Endothelial cell of umbilical vein (primary cell): ENCODE results near the gene RGS6. TPM values are rescaled to one million over a fixed set of nuclear protein-coding genes. Genes with fewer than 3 reads are reported as not detected.

Experiments used
- BruUV-seq: library from RNA; stranded (reverse); fragments of 400-500 nt; replicated peaks from 2 replicates; lab custom pipeline; 2021; lab: Mats Ljungman, UMichigan
- CTCF ChIA-PET: fragments of 300-600, 350-600 bp; sonication (Branson Sonifier 250); formaldehyde crosslinking; loops from one replicate; lab custom pipeline; 2021; ENCODE audit warnings: antibody characterized with exemption, inconsistent platforms; lab: Charles Lee
- POLR2A ChIA-PET: fragments of 300-600, 350-600 bp; sonication (Branson Sonifier 250); formaldehyde crosslinking; loops from one replicate; lab custom pipeline; 2021; ENCODE audit warnings: antibody characterized with exemption, inconsistent platforms; lab: Charles Lee
- DNase-seq: peaks from one replicate; pipeline ENCODE4 v3.0.0-alpha.2; 2011; ENCODE audit warnings: low read depth, low spot score
- FAIRE-seq: peaks from 2 replicates; lab custom pipeline; 2011; peaks lifted over from hg19 to GRCh38; lab: Jason Lieb, UNC
- H2AFZ ChIP-seq: 2 replicates; pipeline ENCODE4 v1.6.0; 2012; ENCODE audit warnings: low read depth, low read length, control low read depth, inconsistent platforms
- H3K27ac ChIP-seq: 2 replicates; pipeline ENCODE4 v1.5.1; 2011; ENCODE audit warnings: low read depth, mild to moderate bottlenecking, control low read depth, low read length, moderate library complexity; ENCODE audit not compliant: insufficient read depth
- H3K27me3 ChIP-seq, 2 experiments: 2 replicates each; pipeline versions ENCODE4 v1.6.0 to v1.6.1; 2011; ENCODE audit warnings: low read length in 2 of 2, mixed read lengths in 1 of 2; ENCODE audit not compliant: control insufficient read depth in 2 of 2, insufficient read depth in 2 of 2
- H3K36me3 ChIP-seq, 2 experiments: 2 replicates in 1 of 2; 3 replicates in 1 of 2; pipeline ENCODE4 v1.5.1; 2011; ENCODE audit warnings: low read length in 2 of 2, mild to moderate bottlenecking in 1 of 2, moderate library complexity in 1 of 2; ENCODE audit not compliant: control insufficient read depth in 2 of 2, insufficient read depth in 2 of 2; ENCODE audit errors: extremely low read depth in 1 of 2
- H3K4me1 ChIP-seq: 3 replicates; pipeline ENCODE4 v1.5.1; 2011; ENCODE audit warnings: mild to moderate bottlenecking, low read length; ENCODE audit not compliant: control insufficient read depth, insufficient read depth; ENCODE audit errors: extremely low read depth
- H3K4me2 ChIP-seq: 2 replicates; pipeline ENCODE4 v1.6.1; 2011; ENCODE audit warnings: low read length, control low read depth, mixed read lengths; ENCODE audit not compliant: insufficient read depth
- H3K4me3 ChIP-seq, 3 experiments: fragments of 200-600 bp in 1 of 3; sonication (generic), shearing (Covaris generic) in 1 of 3; replicated peaks in 1 of 3; 2 replicates each; pipeline ENCODE4 v1.5.1; 2011 to 2016; ENCODE audit warnings: control low read depth in 3 of 3, low read length in 3 of 3, mild to moderate bottlenecking in 2 of 3, inconsistent platforms in 1 of 3, low read depth in 1 of 3, moderate library complexity in 1 of 3; ENCODE audit not compliant: insufficient read depth in 1 of 3
- H3K79me2 ChIP-seq: 2 replicates; pipeline ENCODE4 v1.6.0; 2012; ENCODE audit warnings: low read length, inconsistent platforms; ENCODE audit not compliant: control insufficient read depth, insufficient read depth
- H3K9ac ChIP-seq: replicated peaks from 2 replicates; pipeline ENCODE3; 2011; ENCODE audit warnings: low read length, control low read depth; ENCODE audit not compliant: insufficient read depth; ENCODE audit errors: extremely low read depth
- H3K9me1 ChIP-seq: replicated peaks from 3 replicates; pipeline ENCODE4 v1.6.0; 2011; ENCODE audit warnings: mild to moderate bottlenecking, low read length; ENCODE audit not compliant: control insufficient read depth, insufficient read depth; ENCODE audit errors: extremely low read depth
- H3K9me3 ChIP-seq: replicated peaks from 2 replicates; pipeline ENCODE4 v1.5.1; 2012; ENCODE audit warnings: low read length, inconsistent platforms; ENCODE audit not compliant: control insufficient read depth, insufficient read depth
- H4K20me1 ChIP-seq: replicated peaks from 2 replicates; pipeline ENCODE3; 2011; ENCODE audit warnings: mild to moderate bottlenecking, low read length; ENCODE audit not compliant: control insufficient read depth, insufficient read depth; ENCODE audit errors: extremely low read depth
- EZH2 ChIP-seq: IDR thresholded peaks from 2 replicates; pipeline ENCODE4 v1.6.1; 2012; ENCODE audit warnings: borderline replicate concordance, low read depth, mild to moderate bottlenecking, moderate library complexity, low read length, inconsistent platforms; ENCODE audit not compliant: severe bottlenecking
- FOS ChIP-seq: IDR thresholded peaks from 2 replicates; pipeline ENCODE4 v1.6.1; 2011; ENCODE audit warnings: mild to moderate bottlenecking, low read length, moderate library complexity, borderline replicate concordance; ENCODE audit not compliant: insufficient read depth
- GATA2 ChIP-seq: IDR thresholded peaks from 2 replicates; pipeline ENCODE4 v1.7.0; 2011; ENCODE audit warnings: low read depth, mild to moderate bottlenecking, moderate library complexity, mixed read lengths, low read length; ENCODE audit not compliant: insufficient read length, insufficient read depth
- JUN ChIP-seq: IDR thresholded peaks from 2 replicates; pipeline ENCODE4 v1.6.1; 2011; ENCODE audit warnings: borderline replicate concordance, low read depth; ENCODE audit not compliant: insufficient read length, insufficient read depth
- MYC ChIP-seq: IDR thresholded peaks from one replicate; pipeline ENCODE4 v1.6.1; 2011; ENCODE audit warnings: mild to moderate bottlenecking, low read depth, low read length
- POLR2A ChIP-seq: IDR thresholded peaks from 2 replicates; pipeline ENCODE4 v1.6.1; 2012; ENCODE audit warnings: low read depth, mild to moderate bottlenecking, control low read depth, low read length
- POLR2AphosphoS5 ChIP-seq: IDR thresholded peaks from 2 replicates; pipeline ENCODE4 v1.6.1; 2012; ENCODE audit warnings: low read depth, mild to moderate bottlenecking, control low read depth, low read length, moderate library complexity; ENCODE audit not compliant: insufficient read depth
- dilution Hi-C: fragments of 300-500 bp; cut with MboI; formaldehyde crosslinking; loops from one replicate; pipeline ENCODE4 v1.15.0; 2019; ENCODE audit warnings: low sequenced_read_pairs; ENCODE audit not compliant: extremely low pct_ligation_motif_present
- intact Hi-C: fragments of 100-400 bp; cut with micrococcal nuclease; formaldehyde crosslinking; loops from one replicate; pipeline ENCODE4 v1.10.0; 2022
- polyA plus RNA-seq, 4 experiments: library from polyadenylated mRNA; depleted of rRNA in 3 of 4; stranded (reverse) in 3 of 4; unstranded in 1 of 4; fragments of >200 nt; gene quantifications; 2 replicates each; pipeline versions ENCODE4 v1.2.1 to v1.2.3, GENCODE V29; 2011 to 2012; ENCODE audit warnings: missing spikeins in 1 of 4
- total RNA-seq: library from RNA; stranded (reverse); gene quantifications from 2 replicates; pipeline ENCODE4 v1.2.3, GENCODE V29; 2021
- TF ChIP-seq, protein P1 (sequence below): IDR thresholded peaks from 2 replicates; pipeline ENCODE4 v1.6.1; 2011; ENCODE audit not compliant: insufficient read depth, insufficient read length
- TF ChIP-seq, protein P2 (sequence below), 2 donors: IDR thresholded peaks; 1 replicate in 1 of 2; 2 replicates in 1 of 2; pipeline ENCODE4 v1.5.1; 2011; ENCODE audit warnings: low read length in 2 of 2, mild to moderate bottlenecking in 2 of 2, moderate library complexity in 2 of 2, control low read depth in 1 of 2, inconsistent platforms in 1 of 2, low read depth in 1 of 2; ENCODE audit not compliant: insufficient read depth in 1 of 2; ENCODE audit errors: extremely low read depth in 1 of 2

Gene RGS6
- total and polyA plus RNA-seq, 2 donors (not counting 3 experiments of a cell fraction or from before 2014, with no cell fraction given), result not detected

DNA sequence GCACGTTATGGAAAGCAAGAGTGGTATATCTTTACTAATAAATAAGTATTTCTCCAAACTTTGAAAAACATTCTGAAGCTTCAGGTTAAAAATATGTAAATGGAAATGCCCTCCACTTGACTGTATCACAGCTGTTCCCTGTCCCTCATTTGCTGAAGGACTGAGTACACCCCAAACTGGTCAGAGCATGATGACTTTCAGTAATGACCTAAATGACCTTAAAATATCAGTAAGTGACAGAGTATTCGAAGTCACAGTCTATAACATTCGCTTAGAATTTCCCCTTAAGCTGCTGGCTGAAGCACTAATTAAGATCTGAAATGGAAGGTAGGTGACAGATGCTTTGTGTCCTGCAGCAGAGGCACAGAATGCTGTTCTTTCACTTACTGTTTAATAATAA lies 191.5 kb downstream of the RGS6 start:
- ChIA-PET CTCF (no interaction called here), POLR2A (no interaction called here)
- no peak for DNase-seq
- TF ChIP-seq POLR2A, result no peak
- TF ChIP-seq POLR2AphosphoS5, result no peak
- TF ChIP-seq, protein P1, sequence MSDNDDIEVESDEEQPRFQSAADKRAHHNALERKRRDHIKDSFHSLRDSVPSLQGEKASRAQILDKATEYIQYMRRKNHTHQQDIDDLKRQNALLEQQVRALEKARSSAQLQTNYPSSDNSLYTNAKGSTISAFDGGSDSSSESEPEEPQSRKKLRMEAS, result no peak
- no peak for TF ChIP-seq FOS
- TF ChIP-seq MYC, result no peak
- no peak for TF ChIP-seq GATA2
- TF ChIP-seq JUN, result no peak
- no peak for TF ChIP-seq EZH2
- TF ChIP-seq, protein P2, sequence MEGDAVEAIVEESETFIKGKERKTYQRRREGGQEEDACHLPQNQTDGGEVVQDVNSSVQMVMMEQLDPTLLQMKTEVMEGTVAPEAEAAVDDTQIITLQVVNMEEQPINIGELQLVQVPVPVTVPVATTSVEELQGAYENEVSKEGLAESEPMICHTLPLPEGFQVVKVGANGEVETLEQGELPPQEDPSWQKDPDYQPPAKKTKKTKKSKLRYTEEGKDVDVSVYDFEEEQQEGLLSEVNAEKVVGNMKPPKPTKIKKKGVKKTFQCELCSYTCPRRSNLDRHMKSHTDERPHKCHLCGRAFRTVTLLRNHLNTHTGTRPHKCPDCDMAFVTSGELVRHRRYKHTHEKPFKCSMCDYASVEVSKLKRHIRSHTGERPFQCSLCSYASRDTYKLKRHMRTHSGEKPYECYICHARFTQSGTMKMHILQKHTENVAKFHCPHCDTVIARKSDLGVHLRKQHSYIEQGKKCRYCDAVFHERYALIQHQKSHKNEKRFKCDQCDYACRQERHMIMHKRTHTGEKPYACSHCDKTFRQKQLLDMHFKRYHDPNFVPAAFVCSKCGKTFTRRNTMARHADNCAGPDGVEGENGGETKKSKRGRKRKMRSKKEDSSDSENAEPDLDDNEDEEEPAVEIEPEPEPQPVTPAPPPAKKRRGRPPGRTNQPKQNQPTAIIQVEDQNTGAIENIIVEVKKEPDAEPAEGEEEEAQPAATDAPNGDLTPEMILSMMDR (IDR thresholded peaks at IDR 0.05; ENCODE audit: extremely low read depth in 1 of 2, insufficient read depth in 1 of 2, low read depth in 1 of 2, low read length in 2 of 2), result no peak
- dilution Hi-C loops (no loop called here), intact Hi-C loops (no loop called here)
- no peak for FAIRE-seq
- Histone ChIP-seq H3K79me2 (no peaks in the 10 kb centered on the region), H3K4me3 (no peak overlapping the region), H3K36me3 (no peaks in the 10 kb centered on the region), H3K27ac (no peak overlapping the region), H3K9ac (no peak overlapping the region), H3K9me1 (no peaks in the 10 kb centered on the region), H4K20me1 (no peaks in the 10 kb centered on the region), H3K9me3 (no peaks in the 10 kb centered on the region), H3K27me3 (no peaks in the 10 kb centered on the region), H3K4me1 (no peaks in the 10 kb centered on the region), H3K4me2 (no peak overlapping the region), H2AFZ (no peak overlapping the region)
- no TSS peak for BruUV-seq
